HCT116 (cell line): ENCODE measurements around the gene KMT2C. TPM values are rescaled to one million over a fixed set of nuclear protein-coding genes. Genes with fewer than 3 reads are reported as not detected.

Experiments
- ATAC-seq: fragments of 200-7000 bp; cut with Tn5 transposase; 2 replicates; pipeline ENCODE4 v1.9.1; 2020; ENCODE audit warnings: mild to moderate bottlenecking, moderate library complexity
- BruUV-seq: library from RNA; stranded (reverse); fragments of 400-500 nt; replicated peaks from 2 replicates; lab custom pipeline; 2021; lab: Mats Ljungman, UMichigan
- CTCF ChIA-PET: fragments of 300-600 bp; sonication (Branson Sonifier 250); formaldehyde crosslinking; loops from one replicate; lab custom pipeline; 2021; ENCODE audit warnings: antibody characterized with exemption; lab: Charles Lee
- POLR2A ChIA-PET: fragments of 300-600, 350-600 bp; sonication (Branson Sonifier 250); formaldehyde crosslinking; loops from one replicate; lab custom pipeline; 2021; ENCODE audit warnings: antibody characterized with exemption; lab: Charles Lee
- RAD21 ChIA-PET, 2 experiments: fragments of 300-600 bp; sonication (Branson Sonifier 250); formaldehyde crosslinking; loops; one replicate each; lab custom pipeline; 2023; ENCODE audit warnings: low total read pairs in 2 of 2; ENCODE audit not compliant: uncharacterized antibody in 2 of 2, unreplicated experiment in 2 of 2, low non-redundant PET in 1 of 2; lab: Charles Lee
- DNase-seq: peaks from one replicate; pipeline ENCODE4 v3.0.0-alpha.2; 2010; ENCODE audit warnings: low read depth, low spot score
- H2AFZ ChIP-seq: fragments of 200-600 bp; shearing (Covaris generic), sonication (generic); 2 replicates; pipeline ENCODE4 v1.6.1; 2017; ENCODE audit warnings: low read depth, mixed run types, mixed read lengths, antibody characterized with exemption, low read length; ENCODE audit not compliant: poor library complexity, severe bottlenecking
- H3K27ac ChIP-seq: 2 replicates; pipeline ENCODE4 v1.5.1; 2012; ENCODE audit warnings: low read depth, low read length
- H3K27me3 ChIP-seq: fragments of 200-600 bp; sonication (generic); 2 replicates; pipeline ENCODE4 v1.6.1; 2016; ENCODE audit warnings: mixed run types, low read length, mixed read lengths; ENCODE audit not compliant: insufficient read depth
- H3K36me3 ChIP-seq, 2 experiments: fragments of 200-500 bp in 1 of 2; fragments of 200-600 bp in 1 of 2; sonication (Bioruptor generic) in 1 of 2; sonication (generic) in 1 of 2; 2 replicates each; pipeline versions ENCODE4 v1.5.1 to v1.6.1; 2014 to 2016; ENCODE audit warnings: low read length in 2 of 2, inconsistent platforms in 1 of 2, mixed read lengths in 1 of 2, mixed run types in 1 of 2; ENCODE audit not compliant: insufficient read depth in 2 of 2, control insufficient read depth in 1 of 2
- H3K4me1 ChIP-seq, 2 experiments: fragments of 200-600 bp in 1 of 2; sonication (generic) in 1 of 2; 2 replicates each; pipeline versions ENCODE4 v1.5.1 to v1.6.1; 2012 to 2017; ENCODE audit warnings: low read length in 2 of 2, inconsistent platforms in 1 of 2, mild to moderate bottlenecking in 1 of 2, mixed read lengths in 1 of 2, mixed run types in 1 of 2, moderate library complexity in 1 of 2; ENCODE audit not compliant: insufficient read depth in 2 of 2, control insufficient read depth in 1 of 2
- H3K4me2 ChIP-seq: fragments of 200-600 bp; sonication (generic); 2 replicates; pipeline ENCODE4 v1.6.1; 2017; ENCODE audit warnings: mixed run types, low read length, mixed read lengths
- H3K4me3 ChIP-seq, 2 experiments: fragments of 200-600 bp in 1 of 2; sonication (generic) in 1 of 2; replicated peaks in 1 of 2; 2 replicates each; pipeline ENCODE4 v1.5.1; 2011 to 2016; ENCODE audit warnings: low read length in 2 of 2, control low read depth in 1 of 2, low read depth in 1 of 2, mild to moderate bottlenecking in 1 of 2, mixed read lengths in 1 of 2, mixed run types in 1 of 2
- H3K79me2 ChIP-seq: fragments of 200-600 bp; sonication (generic); 2 replicates; pipeline ENCODE4 v1.6.1; 2017; ENCODE audit warnings: mild to moderate bottlenecking, mixed run types, low read length, moderate library complexity, mixed read lengths; ENCODE audit not compliant: insufficient read depth
- H3K9ac ChIP-seq: fragments of 200-600 bp; sonication (generic); 2 replicates; pipeline ENCODE4 v1.6.1; 2016; ENCODE audit warnings: low read length, mixed read lengths
- H3K9me2 ChIP-seq: fragments of 200-600 bp; sonication (generic), shearing (Covaris generic); 2 replicates; pipeline ENCODE4 v1.6.1; 2017; ENCODE audit warnings: mixed run types, mild to moderate bottlenecking, moderate library complexity; ENCODE audit not compliant: insufficient read depth
- H3K9me3 ChIP-seq, 2 experiments: fragments of 200-500 bp in 1 of 2; fragments of 200-600 bp in 1 of 2; sonication (Bioruptor generic) in 1 of 2; sonication (generic) in 1 of 2; 2 replicates each; pipeline ENCODE4 v1.6.1; 2014 to 2017; ENCODE audit warnings: low read length in 2 of 2, mixed read lengths in 2 of 2, inconsistent platforms in 1 of 2, low read depth in 1 of 2, mild to moderate bottlenecking in 1 of 2, mixed run types in 1 of 2, moderate library complexity in 1 of 2; ENCODE audit not compliant: control insufficient read depth in 1 of 2, insufficient read depth in 1 of 2
- H4K20me1 ChIP-seq: fragments of 200-600 bp; sonication (generic), shearing (Covaris generic); 2 replicates; pipeline ENCODE4 v1.6.1; 2017; ENCODE audit warnings: mixed run types, mild to moderate bottlenecking, moderate library complexity; ENCODE audit not compliant: insufficient read depth
- CBX3 ChIP-seq: IDR thresholded peaks from 2 replicates; pipeline ENCODE4 v1.6.1; 2012; ENCODE audit warnings: low read depth
- EGR1 ChIP-seq: IDR thresholded peaks from 2 replicates; pipeline ENCODE4 v1.6.1; 2012; ENCODE audit warnings: low read depth
- ELF1 ChIP-seq: IDR thresholded peaks from 2 replicates; pipeline ENCODE4 v1.6.1; 2012; ENCODE audit warnings: low read depth, borderline replicate concordance
- EZH2 ChIP-seq: fragments of 200-600 bp; sonication (generic); IDR thresholded peaks from 2 replicates; pipeline ENCODE4 v1.6.1; 2017; ENCODE audit warnings: antibody characterized with exemption, mixed run types
- EZH2phosphoT487 ChIP-seq: fragments of 200-600 bp; IDR thresholded peaks from 2 replicates; pipeline ENCODE4 v1.6.1; 2018; ENCODE audit warnings: antibody characterized with exemption, borderline replicate concordance
- POLR2AphosphoS5 ChIP-seq: IDR thresholded peaks from 2 replicates; pipeline ENCODE4 v1.6.1; 2011; ENCODE audit warnings: mild to moderate bottlenecking, low read depth, low read length, moderate library complexity
- SIN3A ChIP-seq: IDR thresholded peaks from 2 replicates; pipeline ENCODE4 v1.6.1; 2012; ENCODE audit warnings: low read depth
- SP1 ChIP-seq: IDR thresholded peaks from 2 replicates; pipeline ENCODE4 v1.6.1; 2012; ENCODE audit warnings: low read depth
- SRF ChIP-seq: IDR thresholded peaks from 2 replicates; pipeline ENCODE4 v1.6.1; 2012; ENCODE audit warnings: low read depth
- TCF7L2 ChIP-seq: IDR thresholded peaks from 2 replicates; pipeline ENCODE4 v1.7.0; 2011; ENCODE audit warnings: borderline replicate concordance, inconsistent platforms; ENCODE audit not compliant: insufficient read depth, insufficient read length; ENCODE audit errors: extremely low read depth
- YY1 ChIP-seq: IDR thresholded peaks from 2 replicates; pipeline ENCODE4 v1.6.1; 2011; ENCODE audit warnings: low read length, low read depth, moderate library complexity, mild to moderate bottlenecking; ENCODE audit not compliant: insufficient replicate concordance; ENCODE audit errors: extremely low read depth
- ZFX ChIP-seq: fragments of 450-650 bp; IDR thresholded peaks from 2 replicates; pipeline ENCODE4 v1.6.1; 2017
- ZNF274 ChIP-seq: fragments of 200-500 bp; sonication (Bioruptor generic); IDR thresholded peaks from 2 replicates; pipeline ENCODE4 v1.6.1; 2014; ENCODE audit warnings: mild to moderate bottlenecking, low read depth, low read length, inconsistent platforms
- intact Hi-C: fragments of 100-400 bp; cut with micrococcal nuclease; formaldehyde crosslinking; loops from 2 replicates; pipeline ENCODE4 v1.10.0; 2022
- total RNA-seq: library from RNA; stranded (reverse); gene quantifications from one replicate; pipeline ENCODE4 v1.2.1, GENCODE V29; 2021; ENCODE audit not compliant: unreplicated experiment
- TF ChIP-seq, protein P1 (sequence below): IDR thresholded peaks from 2 replicates; pipeline ENCODE4 v1.6.1; 2012; ENCODE audit warnings: low read depth
- TF ChIP-seq, protein P2 (sequence below): IDR thresholded peaks from 2 replicates; pipeline ENCODE4 v1.6.1; 2012
- TF ChIP-seq, protein P3 (sequence below), 3 experiments: fragments of 200-600 bp in 1 of 3; sonication (generic) in 1 of 3; IDR thresholded peaks in 2 of 3; conservative IDR thresholded peaks in 1 of 3; 2 replicates each; pipeline ENCODE4 v1.5.1; 2012 to 2017; ENCODE audit warnings: low read depth in 2 of 3, low read length in 2 of 3, antibody characterized with exemption in 1 of 3, borderline replicate concordance in 1 of 3, control low read depth in 1 of 3, mild to moderate bottlenecking in 1 of 3, mixed read lengths in 1 of 3, mixed run types in 1 of 3, moderate library complexity in 1 of 3; ENCODE audit not compliant: insufficient read depth in 1 of 3
- TF ChIP-seq, protein P4 (sequence below): IDR thresholded peaks from 2 replicates; pipeline ENCODE4 v1.6.1; 2011; ENCODE audit warnings: mild to moderate bottlenecking, low read length, moderate library complexity; ENCODE audit not compliant: insufficient replicate concordance; ENCODE audit errors: extremely low read depth

Gene KMT2C
- total RNA-seq, 1 experiment from 2014 or later, result 22.9 TPM

DNA sequence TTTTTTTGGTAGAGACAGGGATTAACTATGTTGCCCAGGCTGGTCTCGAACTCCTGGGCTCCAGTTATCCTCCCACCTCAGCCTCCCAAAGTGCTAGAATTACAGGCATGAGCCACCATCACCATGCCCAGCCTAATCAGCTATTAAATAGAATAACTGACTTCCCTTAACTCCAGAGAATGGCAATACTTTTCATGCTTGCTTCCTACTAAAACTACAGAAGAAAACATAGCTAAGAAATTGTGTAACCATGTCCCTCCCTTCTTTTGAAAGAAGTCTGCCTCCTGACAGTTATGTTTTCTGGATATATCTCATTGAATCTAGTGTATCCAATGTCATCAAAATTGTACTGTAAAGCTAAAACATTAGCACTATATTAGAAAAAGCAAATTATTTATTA lies 95.6 kb downstream of the KMT2C start:
- Histone ChIP-seq H4K20me1 (peaks cover 8% of the 10 kb centered on the region), H3K4me3 (no peak overlapping the region), H3K79me2 (peaks cover 35% of the 10 kb centered on the region), H3K36me3 (no peaks in the 10 kb centered on the region), H2AFZ (no peak overlapping the region), H3K4me2 (no peak overlapping the region), H3K9ac (no peak overlapping the region), H3K9me2 (no peaks in the 10 kb centered on the region), H3K9me3 (no peaks in the 10 kb centered on the region), H3K4me1 (no peaks in the 10 kb centered on the region), H3K27ac (no peak overlapping the region), H3K27me3 (no peaks in the 10 kb centered on the region)
- ATAC-seq (no peak), DNase-seq (no peak)
- POLR2A ChIA-PET, result no interaction called here
- BruUV-seq, result no TSS peak
- TF ChIP-seq, protein P1, sequence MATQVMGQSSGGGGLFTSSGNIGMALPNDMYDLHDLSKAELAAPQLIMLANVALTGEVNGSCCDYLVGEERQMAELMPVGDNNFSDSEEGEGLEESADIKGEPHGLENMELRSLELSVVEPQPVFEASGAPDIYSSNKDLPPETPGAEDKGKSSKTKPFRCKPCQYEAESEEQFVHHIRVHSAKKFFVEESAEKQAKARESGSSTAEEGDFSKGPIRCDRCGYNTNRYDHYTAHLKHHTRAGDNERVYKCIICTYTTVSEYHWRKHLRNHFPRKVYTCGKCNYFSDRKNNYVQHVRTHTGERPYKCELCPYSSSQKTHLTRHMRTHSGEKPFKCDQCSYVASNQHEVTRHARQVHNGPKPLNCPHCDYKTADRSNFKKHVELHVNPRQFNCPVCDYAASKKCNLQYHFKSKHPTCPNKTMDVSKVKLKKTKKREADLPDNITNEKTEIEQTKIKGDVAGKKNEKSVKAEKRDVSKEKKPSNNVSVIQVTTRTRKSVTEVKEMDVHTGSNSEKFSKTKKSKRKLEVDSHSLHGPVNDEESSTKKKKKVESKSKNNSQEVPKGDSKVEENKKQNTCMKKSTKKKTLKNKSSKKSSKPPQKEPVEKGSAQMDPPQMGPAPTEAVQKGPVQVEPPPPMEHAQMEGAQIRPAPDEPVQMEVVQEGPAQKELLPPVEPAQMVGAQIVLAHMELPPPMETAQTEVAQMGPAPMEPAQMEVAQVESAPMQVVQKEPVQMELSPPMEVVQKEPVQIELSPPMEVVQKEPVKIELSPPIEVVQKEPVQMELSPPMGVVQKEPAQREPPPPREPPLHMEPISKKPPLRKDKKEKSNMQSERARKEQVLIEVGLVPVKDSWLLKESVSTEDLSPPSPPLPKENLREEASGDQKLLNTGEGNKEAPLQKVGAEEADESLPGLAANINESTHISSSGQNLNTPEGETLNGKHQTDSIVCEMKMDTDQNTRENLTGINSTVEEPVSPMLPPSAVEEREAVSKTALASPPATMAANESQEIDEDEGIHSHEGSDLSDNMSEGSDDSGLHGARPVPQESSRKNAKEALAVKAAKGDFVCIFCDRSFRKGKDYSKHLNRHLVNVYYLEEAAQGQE, result no peak
- TF ChIP-seq, protein P2, sequence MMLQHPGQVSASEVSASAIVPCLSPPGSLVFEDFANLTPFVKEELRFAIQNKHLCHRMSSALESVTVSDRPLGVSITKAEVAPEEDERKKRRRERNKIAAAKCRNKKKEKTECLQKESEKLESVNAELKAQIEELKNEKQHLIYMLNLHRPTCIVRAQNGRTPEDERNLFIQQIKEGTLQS, result no peak
- TF ChIP-seq YY1 (no peak), EZH2 (no peak), CBX3 (no peak), SP1 (no peak), TCF7L2 (no peak), POLR2AphosphoS5 (no peak), ZNF274 (no peak), ELF1 (no peak), EZH2phosphoT487 (no peak), SIN3A (no peak), EGR1 (no peak), ZFX (no peak), SRF (no peak)
- TF ChIP-seq, protein P3, sequence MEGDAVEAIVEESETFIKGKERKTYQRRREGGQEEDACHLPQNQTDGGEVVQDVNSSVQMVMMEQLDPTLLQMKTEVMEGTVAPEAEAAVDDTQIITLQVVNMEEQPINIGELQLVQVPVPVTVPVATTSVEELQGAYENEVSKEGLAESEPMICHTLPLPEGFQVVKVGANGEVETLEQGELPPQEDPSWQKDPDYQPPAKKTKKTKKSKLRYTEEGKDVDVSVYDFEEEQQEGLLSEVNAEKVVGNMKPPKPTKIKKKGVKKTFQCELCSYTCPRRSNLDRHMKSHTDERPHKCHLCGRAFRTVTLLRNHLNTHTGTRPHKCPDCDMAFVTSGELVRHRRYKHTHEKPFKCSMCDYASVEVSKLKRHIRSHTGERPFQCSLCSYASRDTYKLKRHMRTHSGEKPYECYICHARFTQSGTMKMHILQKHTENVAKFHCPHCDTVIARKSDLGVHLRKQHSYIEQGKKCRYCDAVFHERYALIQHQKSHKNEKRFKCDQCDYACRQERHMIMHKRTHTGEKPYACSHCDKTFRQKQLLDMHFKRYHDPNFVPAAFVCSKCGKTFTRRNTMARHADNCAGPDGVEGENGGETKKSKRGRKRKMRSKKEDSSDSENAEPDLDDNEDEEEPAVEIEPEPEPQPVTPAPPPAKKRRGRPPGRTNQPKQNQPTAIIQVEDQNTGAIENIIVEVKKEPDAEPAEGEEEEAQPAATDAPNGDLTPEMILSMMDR (IDR thresholded peaks at IDR 0.05 in 2 of 3, conservative IDR thresholded peaks at IDR 0.05 in 1 of 3; ENCODE audit: borderline replicate concordance in 1 of 3, insufficient read depth in 1 of 3, low read depth in 2 of 3, low read length in 2 of 3), result no peak
- TF ChIP-seq, protein P4, sequence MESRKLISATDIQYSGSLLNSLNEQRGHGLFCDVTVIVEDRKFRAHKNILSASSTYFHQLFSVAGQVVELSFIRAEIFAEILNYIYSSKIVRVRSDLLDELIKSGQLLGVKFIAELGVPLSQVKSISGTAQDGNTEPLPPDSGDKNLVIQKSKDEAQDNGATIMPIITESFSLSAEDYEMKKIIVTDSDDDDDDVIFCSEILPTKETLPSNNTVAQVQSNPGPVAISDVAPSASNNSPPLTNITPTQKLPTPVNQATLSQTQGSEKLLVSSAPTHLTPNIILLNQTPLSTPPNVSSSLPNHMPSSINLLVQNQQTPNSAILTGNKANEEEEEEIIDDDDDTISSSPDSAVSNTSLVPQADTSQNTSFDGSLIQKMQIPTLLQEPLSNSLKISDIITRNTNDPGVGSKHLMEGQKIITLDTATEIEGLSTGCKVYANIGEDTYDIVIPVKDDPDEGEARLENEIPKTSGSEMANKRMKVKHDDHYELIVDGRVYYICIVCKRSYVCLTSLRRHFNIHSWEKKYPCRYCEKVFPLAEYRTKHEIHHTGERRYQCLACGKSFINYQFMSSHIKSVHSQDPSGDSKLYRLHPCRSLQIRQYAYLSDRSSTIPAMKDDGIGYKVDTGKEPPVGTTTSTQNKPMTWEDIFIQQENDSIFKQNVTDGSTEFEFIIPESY, result no peak
- intact Hi-C loops, result loop anchor here (10.0 kb wide), 1 partner anchor 95 kb away; the partner anchor contains the start of gene KMT2C
- CTCF ChIA-PET, result no interaction called here
- RAD21 ChIA-PET, result no interaction called here
